ENCODE results near the gene FOXB2.

The FOXB2 gene

DNA sequence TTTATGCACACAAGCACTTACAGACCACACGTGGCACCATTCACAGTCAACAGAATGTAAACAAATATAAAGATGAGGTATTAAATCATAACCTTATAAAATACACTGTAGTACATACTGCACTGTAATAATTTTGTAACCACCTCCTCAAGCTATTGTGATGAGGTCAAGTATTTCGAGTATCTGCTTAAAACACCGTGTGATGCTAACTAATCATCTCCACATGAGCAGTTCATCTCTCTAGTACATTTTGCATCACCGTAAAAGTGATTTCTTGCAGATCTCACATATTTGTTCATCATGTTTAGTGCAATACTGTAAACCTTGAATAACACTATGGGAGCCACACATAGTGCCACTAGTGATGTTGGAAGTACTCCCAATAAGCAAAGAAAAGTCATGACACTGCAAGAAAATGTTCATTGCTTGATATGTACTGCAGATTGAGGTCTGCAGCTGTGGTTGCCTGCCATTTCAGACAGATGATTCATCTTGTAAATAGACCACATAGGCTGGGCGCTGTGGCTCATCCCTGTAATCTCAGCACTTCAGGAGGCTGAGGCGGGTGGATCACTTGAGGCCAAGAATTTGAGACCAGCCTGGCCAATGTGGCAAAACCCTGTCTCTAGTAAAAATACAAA lies 44.3 kb downstream of the FOXB2 start:
- DNase-seq (ENCODE audit: insufficient read length, low spot score) (peak; percentile 25), FAIRE-seq (peak; percentile 100)
- no peak for TF ChIP-seq POLR2A (IDR thresholded peaks at IDR 0.05; ENCODE audit: low read depth, low read length)

DNA sequence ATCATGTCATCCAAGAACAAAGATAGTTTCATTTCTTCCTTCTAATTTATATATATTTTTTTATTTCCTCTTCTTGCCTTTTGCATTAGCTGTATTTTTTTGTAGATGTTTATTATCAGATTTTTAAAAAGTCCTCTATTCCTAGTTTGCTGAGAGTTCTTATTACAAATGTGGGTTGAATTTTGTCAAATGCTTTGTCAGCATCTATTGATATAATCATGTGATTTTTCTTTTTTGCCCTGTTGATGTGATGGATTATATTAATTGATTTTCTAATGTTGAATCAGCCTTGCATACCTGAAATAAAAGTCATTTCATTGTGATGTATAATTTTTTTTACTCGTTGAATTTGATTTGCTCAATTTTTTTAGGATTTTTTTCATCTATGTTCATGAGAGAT lies 46.9 kb downstream of the FOXB2 start:
- no peak for TF ChIP-seq POLR2A (IDR thresholded peaks at IDR 0.05; ENCODE audit: low read depth, low read length)
- no peak for FAIRE-seq
- DNase-seq (ENCODE audit: insufficient read length, low spot score) = no peak
